Body of pancreas (tissue), 4 donors: ENCODE results near the gene KCTD15. TPM values are rescaled to one million over a fixed set of nuclear protein-coding genes. Genes with fewer than 3 reads are reported as not detected.

Source experiments
- ATAC-seq: fragments of 150-250 bp; one replicate; pipeline ENCODE4 v1.9.1; 2016
- DNase-seq, 4 donors: peaks; one replicate each; pipeline ENCODE4 v3.0.0-alpha.2; 2019
- H3K27ac ChIP-seq, 4 donors: fragments of 200-600 bp; sonication (generic); 1 replicate in 3 of 4; 2 replicates in 1 of 4; pipeline versions ENCODE4 v1.5.1 to v1.6.1; 2016 to 2019; ENCODE audit warnings: mild to moderate bottlenecking in 1 of 4, mixed read lengths in 1 of 4, moderate library complexity in 1 of 4
- H3K27me3 ChIP-seq, 2 donors: fragments of 200-600 bp; sonication (generic); one replicate each; pipeline ENCODE4 v1.6.0; 2016; ENCODE audit warnings: mild to moderate bottlenecking in 1 of 2
- H3K36me3 ChIP-seq, 2 donors: fragments of 200-600 bp; sonication (generic); replicated peaks in 1 of 2; 2 replicates each; pipeline ENCODE4 v1.5.1; 2016; ENCODE audit warnings: low read depth in 2 of 2; ENCODE audit not compliant: insufficient read depth in 1 of 2
- H3K4me1 ChIP-seq: fragments of 200-600 bp; sonication (generic); one replicate; pipeline ENCODE4 v1.6.0; 2016
- H3K4me3 ChIP-seq, 2 donors: fragments of 200-600 bp; sonication (generic); 1 replicate in 1 of 2; 2 replicates in 1 of 2; pipeline ENCODE4 v1.5.1; 2016 to 2019
- H3K9me3 ChIP-seq, 3 donors: fragments of 200-600 bp; sonication (generic); 1 replicate in 2 of 3; 2 replicates in 1 of 3; pipeline ENCODE4 v1.5.1; 2016
- CTCF ChIP-seq, 7 experiments: fragments of 450-650 bp in 4 of 7; fragments of 200-600 bp in 3 of 7; sonication (generic) in 3 of 7; IDR thresholded peaks; one replicate each; pipeline ENCODE4 v1.5.1; 2016 to 2019; ENCODE audit warnings: antibody characterized with exemption in 7 of 7
- POLR2A ChIP-seq, 3 donors: fragments of 450-650 bp; IDR thresholded peaks; one replicate each; pipeline ENCODE4 v1.6.1; 2016; ENCODE audit warnings: antibody characterized with exemption in 3 of 3, mild to moderate bottlenecking in 2 of 3
- WGBS, 2 donors: methylation state at CpG; one replicate each; pipeline ENCODE4 v1.1.5; 2017; 5-methylcytosine and 5-hydroxymethylcytosine counted together
- intact Hi-C: fragments of 100-400 bp; cut with DNase I; formaldehyde crosslinking; loops from one replicate; pipeline ENCODE4 v1.15.1; 2023
- total RNA-seq, 2 donors: library from RNA; depleted of rRNA; stranded (reverse); fragments of >200 nt; gene quantifications; one replicate each; pipeline ENCODE4 v1.1.0, GENCODE V29; 2016

The KCTD15 gene
- total RNA-seq, 2 donors from 2014 or later: 31.6 to 52.1 TPM

DNA sequence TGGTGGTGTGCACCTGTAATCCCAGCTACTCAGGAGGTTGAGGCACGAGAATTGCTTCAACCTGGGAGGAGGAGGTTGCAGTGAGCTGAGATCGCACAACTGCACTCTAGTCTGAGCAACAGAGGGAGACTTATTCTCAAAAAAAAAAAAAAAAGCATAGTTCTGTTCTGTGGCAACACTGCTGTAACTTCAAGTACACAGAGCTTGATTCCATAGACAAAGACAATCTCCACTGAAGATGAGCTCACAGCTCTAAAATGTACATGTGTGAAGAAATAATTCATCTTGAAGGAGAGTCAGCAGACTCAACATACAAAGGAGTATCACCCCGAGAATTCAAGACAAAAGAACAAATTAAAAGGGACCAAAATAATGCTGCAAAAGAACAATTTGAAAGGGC, 47.8 kb downstream of the KCTD15 start:
- no peak for TF ChIP-seq POLR2A (IDR thresholded peaks at IDR 0.05)
- TF ChIP-seq CTCF (IDR thresholded peaks at IDR 0.05): no peak
- Histone ChIP-seq H3K9me3 (no peaks in the 10 kb centered on the region), H3K36me3 (no peaks in the 10 kb centered on the region), H3K27me3 (no peaks in the 10 kb centered on the region), H3K27ac (no peak overlapping the region), H3K4me1 (no peaks in the 10 kb centered on the region), H3K4me3 (no peak overlapping the region)
- 81 to 83% methylated on average over 3 of the region's 3 CpGs for WGBS, 2 donors
- ATAC-seq (no peak), DNase-seq (no peak)
- intact Hi-C loops: no loop called here

DNA sequence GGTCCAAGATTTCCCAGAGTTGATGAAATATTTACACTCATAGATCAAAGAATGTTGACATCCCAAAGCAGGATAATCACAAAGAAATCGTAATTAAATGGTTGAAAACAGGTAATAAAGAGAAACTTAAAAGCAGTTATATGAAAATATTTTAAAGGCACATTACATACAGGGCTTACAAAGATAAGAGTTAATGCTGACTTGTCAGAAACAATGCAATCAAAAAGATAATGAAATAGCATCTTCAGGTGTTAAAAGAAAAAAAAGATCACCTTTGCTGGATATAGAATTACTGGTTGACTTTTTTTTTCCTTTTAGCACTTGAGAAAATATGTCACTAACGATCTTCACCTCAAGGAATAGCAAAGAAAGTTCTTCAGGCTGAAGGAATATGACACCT, 48.8 kb downstream of the KCTD15 start:
- intact Hi-C loops: no loop called here
- TF ChIP-seq CTCF (IDR thresholded peaks at IDR 0.05): no peak
- WGBS, 2 donors: 73 to 79% methylated on average over 2 of the region's 2 CpGs
- Histone ChIP-seq H3K9me3 (no peaks in the 10 kb centered on the region), H3K4me3 (no peak overlapping the region), H3K4me1 (no peaks in the 10 kb centered on the region), H3K27ac (no peak overlapping the region), H3K27me3 (no peaks in the 10 kb centered on the region), H3K36me3 (no peaks in the 10 kb centered on the region)
- DNase-seq (no peak), ATAC-seq (no peak)

- WGBS, 2 donors: 83 to 94% methylated on average over 2 to 5 of the region's 5 CpGs
- no peaks in the 10 kb centered on the region for H3K36me3 ChIP-seq
- no peak for DNase-seq
- no peak for TF ChIP-seq POLR2A (IDR thresholded peaks at IDR 0.05)
- no peak for TF ChIP-seq CTCF (IDR thresholded peaks at IDR 0.05)
- no peaks in the 10 kb centered on the region for H3K9me3 ChIP-seq
- no peaks in the 10 kb centered on the region for H3K27me3 ChIP-seq
- no peak overlapping the region for H3K27ac ChIP-seq
- no peak for ATAC-seq
- no peak overlapping the region for H3K4me3 ChIP-seq
- intact Hi-C loops: no loop called here
- no peaks in the 10 kb centered on the region for H3K4me1 ChIP-seq
Measured at GRCh38 chr19:33849551-33850147, 53.0 kb downstream of the KCTD15 start.

DNA sequence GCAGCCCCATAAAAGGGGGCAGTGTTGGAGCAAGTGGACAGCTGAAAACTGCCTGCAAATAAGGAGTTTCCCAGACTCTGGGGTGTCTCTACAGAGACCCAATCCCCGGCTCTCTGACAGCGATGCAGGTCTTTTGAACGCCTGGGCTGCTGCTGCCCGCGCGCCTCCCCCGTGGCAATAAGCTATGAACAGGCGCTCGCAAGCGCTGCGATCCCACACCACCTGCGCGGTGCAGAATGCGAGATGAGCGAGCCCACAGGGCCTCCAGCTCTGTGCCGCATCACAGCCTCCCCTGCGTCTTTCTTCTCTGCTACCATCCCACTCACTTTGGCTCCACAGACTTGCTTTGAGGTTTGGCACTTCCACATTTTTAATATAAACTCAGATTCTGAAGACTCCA, 62.3 kb downstream of the KCTD15 start:
- no peak overlapping the region for H3K27ac ChIP-seq
- WGBS, 2 donors: 88 to 93% methylated on average over 17 of the region's 17 CpGs

More for the DNA sequence above, 62.3 kb downstream of the KCTD15 start:
- no peak for ATAC-seq
- Histone ChIP-seq H3K9me3 (no peaks in the 10 kb centered on the region), H3K4me1 (peaks cover 9% of the 10 kb centered on the region), H3K4me3 (no peak overlapping the region), H3K27me3 (no peaks in the 10 kb centered on the region), H3K36me3 (no peaks in the 10 kb centered on the region)
- intact Hi-C loops: no loop called here
- DNase-seq: no peak
- TF ChIP-seq CTCF (IDR thresholded peaks at IDR 0.05) (no peak), POLR2A (IDR thresholded peaks at IDR 0.05) (no peak)
